Measurements from ENCODE around the gene ADD1. TPM values are rescaled to one million over a fixed set of nuclear protein-coding genes. Genes with fewer than 3 reads are reported as not detected.

The ADD1 gene
- total RNA-seq, 1 experiment from 2014 or later, result 163 TPM

DNA sequence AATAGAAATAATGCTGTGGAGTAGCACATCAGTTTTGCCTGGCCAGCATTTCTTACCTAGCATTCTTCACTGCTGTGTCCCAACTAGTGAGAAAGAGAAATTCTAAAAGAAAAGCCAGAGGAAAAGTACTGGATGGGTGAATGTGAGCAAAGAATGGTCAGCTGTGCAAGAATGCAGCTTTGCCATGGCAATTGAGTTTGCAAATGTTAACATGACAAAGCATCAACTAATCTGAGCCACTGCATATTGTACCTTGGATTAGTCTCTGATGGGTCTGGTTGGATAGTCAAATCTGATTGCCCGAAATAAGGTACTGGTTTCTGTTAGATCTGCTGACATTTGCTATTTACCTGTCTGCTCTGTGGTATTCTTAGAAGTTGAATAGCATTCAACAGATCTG lies 38.7 kb downstream of the ADD1 start:
- no peak overlapping the region for H3K4me3 Mint-ChIP-seq
- peaks cover 34 to 59% (median 58%) of the 10 kb centered on the region in 3 experiments; a peak in 6 of 7 replicates for H3K36me3 Mint-ChIP-seq (ENCODE audit: insufficient read depth in 1 of 3, low read depth in 3 of 3)
- H3K27me3 Mint-ChIP-seq (ENCODE audit: low read depth), result no peaks in the 10 kb centered on the region
- H2BK5ac ChIP-seq (ENCODE audit: insufficient read length, low read length), result no peak overlapping the region
- no peak overlapping the region for H2BK120ac ChIP-seq (ENCODE audit: low read depth, low read length, poor library complexity, severe bottlenecking)
- no peak overlapping the region for H3K18ac ChIP-seq (ENCODE audit: insufficient read length, low read depth, low read length)
- H3K9me3 Mint-ChIP-seq, result no peaks in the 10 kb centered on the region
- no peak overlapping the region for H3K23ac ChIP-seq (ENCODE audit: insufficient read length, low read depth, low read length)
- no peak overlapping the region for H3K56ac ChIP-seq (ENCODE audit: insufficient read length, low read depth, low read length)
- no peak for DNase-seq
- no peak overlapping the region for H2BK20ac ChIP-seq (ENCODE audit: low read depth, low read length, poor library complexity, severe bottlenecking)
- no peaks in the 10 kb centered on the region for H3K23me2 ChIP-seq (ENCODE audit: insufficient read length, low read depth, low read length, poor library complexity, severe bottlenecking)
- H3K79me2 ChIP-seq (ENCODE audit: insufficient read depth, low read length), result no peaks in the 10 kb centered on the region
- H3K9ac ChIP-seq (ENCODE audit: extremely low read depth, insufficient read length, low read length), result no peak overlapping the region
- H3T11ph ChIP-seq (ENCODE audit: low read length), result no peak overlapping the region
- no peak overlapping the region for H2AFZ ChIP-seq (ENCODE audit: low read length)
- no peak overlapping the region for H4K8ac ChIP-seq (replicated peaks; ENCODE audit: insufficient read length, low read depth, low read length)
- no peaks in the 10 kb centered on the region for H3K79me1 ChIP-seq (ENCODE audit: insufficient read depth, low read depth, low read length, poor library complexity, severe bottlenecking)
- no peak overlapping the region for H2BK15ac ChIP-seq (ENCODE audit: low read depth, low read length)
- H2AK5ac ChIP-seq (ENCODE audit: insufficient read length, low read length), result no peak overlapping the region
- TF ChIP-seq, protein P1, sequence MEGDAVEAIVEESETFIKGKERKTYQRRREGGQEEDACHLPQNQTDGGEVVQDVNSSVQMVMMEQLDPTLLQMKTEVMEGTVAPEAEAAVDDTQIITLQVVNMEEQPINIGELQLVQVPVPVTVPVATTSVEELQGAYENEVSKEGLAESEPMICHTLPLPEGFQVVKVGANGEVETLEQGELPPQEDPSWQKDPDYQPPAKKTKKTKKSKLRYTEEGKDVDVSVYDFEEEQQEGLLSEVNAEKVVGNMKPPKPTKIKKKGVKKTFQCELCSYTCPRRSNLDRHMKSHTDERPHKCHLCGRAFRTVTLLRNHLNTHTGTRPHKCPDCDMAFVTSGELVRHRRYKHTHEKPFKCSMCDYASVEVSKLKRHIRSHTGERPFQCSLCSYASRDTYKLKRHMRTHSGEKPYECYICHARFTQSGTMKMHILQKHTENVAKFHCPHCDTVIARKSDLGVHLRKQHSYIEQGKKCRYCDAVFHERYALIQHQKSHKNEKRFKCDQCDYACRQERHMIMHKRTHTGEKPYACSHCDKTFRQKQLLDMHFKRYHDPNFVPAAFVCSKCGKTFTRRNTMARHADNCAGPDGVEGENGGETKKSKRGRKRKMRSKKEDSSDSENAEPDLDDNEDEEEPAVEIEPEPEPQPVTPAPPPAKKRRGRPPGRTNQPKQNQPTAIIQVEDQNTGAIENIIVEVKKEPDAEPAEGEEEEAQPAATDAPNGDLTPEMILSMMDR (conservative IDR thresholded peaks at IDR 0.05), result no peak
- no peak overlapping the region for H4K5ac ChIP-seq (ENCODE audit: insufficient read length, low read depth, low read length)
- WGBS (ENCODE audit: extremely low coverage, insufficient read length, low lambda C conversion rate), result no CpG with 5 or more reads among the region's 1 CpG
- peak overlapping the region in 2 of 3 experiments; percentile 83 to 90; a peak in 3 of 7 replicates for H3K27ac Mint-ChIP-seq
- no peaks in the 10 kb centered on the region for H4K20me1 ChIP-seq (ENCODE audit: control insufficient read depth, insufficient read depth, insufficient read length)
- no peak overlapping the region for H3K27ac ChIP-seq (ENCODE audit: insufficient read length, low read depth, low read length)
- H2BK12ac ChIP-seq (ENCODE audit: insufficient read length, low read depth, low read length), result no peak overlapping the region
- no peaks in the 10 kb centered on the region for H3K27me3 ChIP-seq (ENCODE audit: insufficient read depth, low read length)
- H4K91ac ChIP-seq (ENCODE audit: insufficient read length, low read depth, low read length), result no peak overlapping the region
- H3K4me1 ChIP-seq (ENCODE audit: insufficient read depth, low read length), result peaks cover 3% of the 10 kb centered on the region; the same call in 1 of the 2 replicates
- H3K4me1 Mint-ChIP-seq, result peaks cover 18% of the 10 kb centered on the region in 2 experiments
- H3K9me3 ChIP-seq (ENCODE audit: control insufficient read depth, low read depth, low read length), result no peaks in the 10 kb centered on the region
- H3K4me2 ChIP-seq (ENCODE audit: insufficient read depth, insufficient read length, low read length), result no peak overlapping the region
- no peak overlapping the region for H3K14ac ChIP-seq (ENCODE audit: insufficient read depth, low read length)
- H3K4ac ChIP-seq (ENCODE audit: low read depth, low read length), result no peak overlapping the region
